Nephron (organoid): ENCODE results near the gene SYT14.

ENCODE experiments used
- H3K27ac Mint-ChIP-seq, 3 experiments: 2 replicates each; pipeline ENCODE4 v1.8.0; 2020; ENCODE audit warnings: mixed read lengths in 3 of 3, mild to moderate bottlenecking in 2 of 3, moderate library complexity in 1 of 3
- H3K27me3 Mint-ChIP-seq: 2 replicates; pipeline ENCODE4 v1.8.0; 2021; ENCODE audit warnings: low read depth, mild to moderate bottlenecking, moderate library complexity, mixed read lengths
- H3K36me3 Mint-ChIP-seq: 2 replicates; pipeline ENCODE4 v1.8.0; 2020; ENCODE audit warnings: low read depth, mixed read lengths
- H3K4me1 Mint-ChIP-seq: 2 replicates; pipeline ENCODE4 v1.8.0; 2020; ENCODE audit warnings: mixed read lengths
- H3K4me3 Mint-ChIP-seq, 3 experiments: 2 replicates each; pipeline ENCODE4 v1.8.0; 2020; ENCODE audit warnings: mild to moderate bottlenecking in 3 of 3, mixed read lengths in 3 of 3, moderate library complexity in 2 of 3
- H3K9me3 Mint-ChIP-seq: 2 replicates; pipeline ENCODE4 v1.8.0; 2020; ENCODE audit warnings: mixed read lengths
- TF ChIP-seq, protein P1 (sequence below), 3 experiments: fragments of 200-600 bp; sonication (generic); IDR thresholded peaks; one replicate each; pipeline ENCODE4 v1.5.0; 2021; ENCODE audit warnings: antibody characterized with exemption in 3 of 3; ENCODE audit not compliant: unreplicated experiment in 3 of 3

SYT14 gene

DNA sequence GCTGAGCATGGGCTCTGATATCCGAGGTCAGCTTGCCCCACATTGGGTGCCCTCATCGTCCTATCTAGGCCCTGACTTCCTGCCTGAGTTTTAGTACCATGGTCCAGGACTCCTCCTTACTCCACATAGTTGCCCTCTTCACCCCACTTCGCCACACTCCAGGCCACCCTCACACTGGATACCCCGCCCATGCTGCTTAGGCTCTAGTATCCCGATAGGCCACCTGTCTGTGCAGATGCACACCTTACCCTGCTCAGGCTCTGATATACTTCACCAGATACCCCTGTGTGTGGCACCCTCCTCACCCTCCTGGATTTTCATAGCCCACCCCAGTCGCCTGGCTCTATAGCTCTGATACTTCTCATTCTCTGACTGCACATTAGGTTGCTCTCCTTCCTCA is 149.0 kb downstream of the SYT14 start:
- no peaks in the 10 kb centered on the region for H3K4me1 Mint-ChIP-seq

DNA sequence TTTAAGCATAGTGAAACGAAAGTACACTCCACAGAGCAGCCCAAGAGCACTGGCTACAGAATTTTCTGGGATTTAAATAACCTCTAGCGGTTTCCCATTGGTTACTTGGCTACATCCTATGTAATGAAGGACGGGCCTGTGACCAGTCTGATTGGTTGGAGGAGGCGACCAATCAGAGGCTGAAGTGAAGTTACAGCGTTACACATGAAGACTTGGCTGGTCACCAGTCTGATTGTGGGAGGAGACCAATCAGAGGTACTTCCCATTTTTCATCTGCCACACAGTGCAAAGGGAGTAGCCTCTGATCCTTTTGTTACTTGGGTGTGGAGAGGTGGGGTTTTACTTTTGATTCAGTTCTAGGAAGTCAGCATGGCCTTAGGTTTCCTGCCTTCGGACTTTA is 151.8 kb downstream of the SYT14 start:
- H3K4me3 Mint-ChIP-seq: no peak overlapping the region
- TF ChIP-seq, protein P1, sequence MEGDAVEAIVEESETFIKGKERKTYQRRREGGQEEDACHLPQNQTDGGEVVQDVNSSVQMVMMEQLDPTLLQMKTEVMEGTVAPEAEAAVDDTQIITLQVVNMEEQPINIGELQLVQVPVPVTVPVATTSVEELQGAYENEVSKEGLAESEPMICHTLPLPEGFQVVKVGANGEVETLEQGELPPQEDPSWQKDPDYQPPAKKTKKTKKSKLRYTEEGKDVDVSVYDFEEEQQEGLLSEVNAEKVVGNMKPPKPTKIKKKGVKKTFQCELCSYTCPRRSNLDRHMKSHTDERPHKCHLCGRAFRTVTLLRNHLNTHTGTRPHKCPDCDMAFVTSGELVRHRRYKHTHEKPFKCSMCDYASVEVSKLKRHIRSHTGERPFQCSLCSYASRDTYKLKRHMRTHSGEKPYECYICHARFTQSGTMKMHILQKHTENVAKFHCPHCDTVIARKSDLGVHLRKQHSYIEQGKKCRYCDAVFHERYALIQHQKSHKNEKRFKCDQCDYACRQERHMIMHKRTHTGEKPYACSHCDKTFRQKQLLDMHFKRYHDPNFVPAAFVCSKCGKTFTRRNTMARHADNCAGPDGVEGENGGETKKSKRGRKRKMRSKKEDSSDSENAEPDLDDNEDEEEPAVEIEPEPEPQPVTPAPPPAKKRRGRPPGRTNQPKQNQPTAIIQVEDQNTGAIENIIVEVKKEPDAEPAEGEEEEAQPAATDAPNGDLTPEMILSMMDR (IDR thresholded peaks at IDR 0.05; ENCODE audit: unreplicated experiment in 3 of 3): no peak
- no peaks in the 10 kb centered on the region for H3K27me3 Mint-ChIP-seq

More for the DNA sequence above, 149.0 kb downstream of the SYT14 start:
- H3K27ac Mint-ChIP-seq: no peak overlapping the region
- TF ChIP-seq, protein P1 (IDR thresholded peaks at IDR 0.05; ENCODE audit: unreplicated experiment in 3 of 3): no peak
- no peaks in the 10 kb centered on the region for H3K36me3 Mint-ChIP-seq
- H3K4me3 Mint-ChIP-seq: no peak overlapping the region
- H3K9me3 Mint-ChIP-seq: no peaks in the 10 kb centered on the region
- H3K27me3 Mint-ChIP-seq: no peaks in the 10 kb centered on the region

DNA sequence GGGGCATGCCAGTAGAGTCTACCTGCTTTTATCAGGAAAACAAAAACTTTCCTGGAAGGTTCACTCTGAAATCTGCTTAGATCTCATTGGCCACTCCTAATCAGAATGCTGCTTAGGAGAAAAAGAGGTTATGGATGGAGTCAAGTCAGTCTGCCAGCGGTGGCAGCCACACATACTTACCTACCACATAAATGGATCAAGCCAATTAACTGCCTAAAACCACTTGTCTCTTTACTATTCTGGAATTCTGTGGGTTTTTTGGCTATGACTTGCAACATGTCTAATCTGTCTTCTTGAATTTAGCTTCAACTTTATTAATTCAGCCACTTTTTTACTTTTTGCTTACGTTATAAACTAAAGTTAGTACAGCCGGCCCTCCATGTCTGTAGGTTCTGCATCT is 154.3 kb downstream of the SYT14 start:
- TF ChIP-seq, protein P1 (IDR thresholded peaks at IDR 0.05; ENCODE audit: unreplicated experiment in 3 of 3): no peak
- H3K36me3 Mint-ChIP-seq: no peaks in the 10 kb centered on the region
- H3K9me3 Mint-ChIP-seq: no peaks in the 10 kb centered on the region
- H3K4me1 Mint-ChIP-seq: no peaks in the 10 kb centered on the region
- no peak overlapping the region for H3K4me3 Mint-ChIP-seq
- no peak overlapping the region for H3K27ac Mint-ChIP-seq
- H3K27me3 Mint-ChIP-seq: no peaks in the 10 kb centered on the region

More for the DNA sequence above, 151.8 kb downstream of the SYT14 start:
- Mint-ChIP-seq H3K36me3 (no peaks in the 10 kb centered on the region), H3K27ac (no peak overlapping the region), H3K4me1 (no peaks in the 10 kb centered on the region), H3K9me3 (no peaks in the 10 kb centered on the region)

GRCh38 chr1:210093461-210093860 is 155.4 kb downstream of the SYT14 start:
- Mint-ChIP-seq H3K4me1 (no peaks in the 10 kb centered on the region), H3K27ac (no peak overlapping the region), H3K36me3 (no peaks in the 10 kb centered on the region), H3K4me3 (no peak overlapping the region), H3K27me3 (no peaks in the 10 kb centered on the region), H3K9me3 (no peaks in the 10 kb centered on the region)
- TF ChIP-seq, protein P1 (IDR thresholded peaks at IDR 0.05; ENCODE audit: unreplicated experiment in 3 of 3): no peak

DNA sequence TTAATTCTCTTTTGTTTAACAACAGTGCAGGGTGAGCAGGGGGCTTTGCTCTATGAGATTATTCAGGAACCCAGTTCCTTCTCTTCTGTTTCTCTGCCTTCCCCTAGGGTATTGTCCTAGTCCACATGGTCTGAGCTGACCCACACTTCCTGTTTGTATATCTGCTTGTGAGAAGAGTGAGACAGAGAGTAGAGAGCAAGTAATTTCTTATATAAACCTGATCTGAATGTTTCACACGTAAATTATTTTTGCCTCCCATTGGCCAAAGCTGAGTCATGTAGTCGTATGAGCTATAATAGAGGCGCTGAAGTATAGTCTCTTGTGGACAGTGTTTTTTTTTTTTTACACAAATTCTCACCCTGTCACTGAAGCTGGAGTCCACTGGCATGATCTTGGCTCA is 160.3 kb downstream of the SYT14 start:
- TF ChIP-seq, protein P1 (IDR thresholded peaks at IDR 0.05; ENCODE audit: unreplicated experiment in 3 of 3): no peak

GRCh38 chr1:210099921-210100320 is 161.9 kb downstream of the SYT14 start:
- H3K27ac Mint-ChIP-seq: no peak overlapping the region
- H3K4me3 Mint-ChIP-seq: no peak overlapping the region
- no peaks in the 10 kb centered on the region for H3K4me1 Mint-ChIP-seq
- H3K27me3 Mint-ChIP-seq: no peaks in the 10 kb centered on the region
- H3K9me3 Mint-ChIP-seq: no peaks in the 10 kb centered on the region
- no peaks in the 10 kb centered on the region for H3K36me3 Mint-ChIP-seq
- TF ChIP-seq, protein P1 (IDR thresholded peaks at IDR 0.05; ENCODE audit: unreplicated experiment in 3 of 3): no peak

More for the DNA sequence above, 160.3 kb downstream of the SYT14 start:
- no peak overlapping the region for H3K4me3 Mint-ChIP-seq
- no peaks in the 10 kb centered on the region for H3K4me1 Mint-ChIP-seq
- no peaks in the 10 kb centered on the region for H3K9me3 Mint-ChIP-seq
- H3K27ac Mint-ChIP-seq: no peak overlapping the region
- H3K27me3 Mint-ChIP-seq: no peaks in the 10 kb centered on the region
- no peaks in the 10 kb centered on the region for H3K36me3 Mint-ChIP-seq
